ENCODE measurements around the gene L3HYPDH.

L3HYPDH gene

GRCh38 chr14:59483819-59484638 lies at the start of gene L3HYPDH, which contains the start of gene JKAMP:
Gene L3HYPDH, minus strand, starts transcription at chr14:59484408. Its CDS starts 92 bp downstream, at chr14:59484316.
Gene JKAMP, plus strand, starts transcription at chr14:59484517. Its CDS starts 73 bp downstream, at chr14:59484590.
- peak; percentile 97 for DNase-seq

- no peak for DNase-seq
These were observed 48.2 kb upstream of the L3HYPDH start for GRCh38 chr14:59532419-59532818.

- no peak for DNase-seq
These were observed 46.1 kb upstream of the L3HYPDH start for GRCh38 chr14:59530349-59530748.

- no peak for DNase-seq
These were observed 45.0 kb upstream of the L3HYPDH start for GRCh38 chr14:59529189-59529588.

- DNase-seq, result no peak
These were observed 36.0 kb upstream of the L3HYPDH start for GRCh38 chr14:59520224-59520623.

- DNase-seq, result peak; percentile 17
These were observed 27.8 kb upstream of the L3HYPDH start for GRCh38 chr14:59511916-59512575.

GRCh38 chr14:59510966-59511365 lies 26.8 kb upstream of the L3HYPDH start:
- no peak for DNase-seq

GRCh38 chr14:59510001-59510400 lies 25.8 kb upstream of the L3HYPDH start:
- no peak for DNase-seq

GRCh38 chr14:59509101-59509500 lies 24.9 kb upstream of the L3HYPDH start:
- DNase-seq, result no peak

GRCh38 chr14:59507752-59508103 lies 23.5 kb upstream of the L3HYPDH start:
- DNase-seq, result no peak

- peak; percentile 32 for DNase-seq
These were observed 23.0 kb upstream of the L3HYPDH start for GRCh38 chr14:59507063-59507751.

GRCh38 chr14:59503256-59503655 lies 19.0 kb upstream of the L3HYPDH start:
- DNase-seq, result no peak

- no peak for DNase-seq
These were observed 16.5 kb upstream of the L3HYPDH start for GRCh38 chr14:59500732-59501131.

GRCh38 chr14:59492384-59492783 lies 8.2 kb upstream of the L3HYPDH start:
- DNase-seq, result no peak

- DNase-seq, result no peak
These were observed 6.5 kb upstream of the L3HYPDH start for GRCh38 chr14:59490756-59491155.

GRCh38 chr14:59484639-59485175 lies 499 bp upstream of the L3HYPDH start:
- peak; percentile 36 for DNase-seq

GRCh38 chr14:59483363-59483762 lies 845 bp downstream of the L3HYPDH start:
- no peak for DNase-seq

- no peak for DNase-seq
These were observed 1.5 kb downstream of the L3HYPDH start for GRCh38 chr14:59482541-59483331.

GRCh38 chr14:59481871-59482540 lies 2.2 kb downstream of the L3HYPDH start:
- no peak for DNase-seq

GRCh38 chr14:59481407-59481806 lies 2.8 kb downstream of the L3HYPDH start:
- DNase-seq, result no peak

GRCh38 chr14:59480166-59480565 lies 4.0 kb downstream of the L3HYPDH start:
- DNase-seq, result no peak

GRCh38 chr14:59478540-59478939 lies 5.7 kb downstream of the L3HYPDH start:
- no peak for DNase-seq

All from NCI-H510A (cell line).